Measurements from ENCODE around the gene CNNM4.
A peak's percentile ranks its signal among the peaks of the same experiment; 100 is the strongest.

Gene CNNM4

GRCh38 chr2:96763511-96764252 is 3.0 kb downstream of the CNNM4 start:
- peak; percentile 51 for TF ChIP-seq CTCF (IDR thresholded peaks at IDR 0.05; ENCODE audit: control insufficient read depth, insufficient read depth, low read depth, low read length, missing control alignments)
- peak overlapping the region; percentile 14 for H3K4me3 ChIP-seq (ENCODE audit: control insufficient read depth, low read depth, low read length)
- no peak for DNase-seq (ENCODE audit: low read depth)

- H3K4me3 ChIP-seq (ENCODE audit: control insufficient read depth, low read depth, low read length) = peak overlapping the region; percentile 14
- no peak for DNase-seq (ENCODE audit: low read depth)
Measured at GRCh38 chr2:96764253-96764637, 3.5 kb downstream of the CNNM4 start.

DNA sequence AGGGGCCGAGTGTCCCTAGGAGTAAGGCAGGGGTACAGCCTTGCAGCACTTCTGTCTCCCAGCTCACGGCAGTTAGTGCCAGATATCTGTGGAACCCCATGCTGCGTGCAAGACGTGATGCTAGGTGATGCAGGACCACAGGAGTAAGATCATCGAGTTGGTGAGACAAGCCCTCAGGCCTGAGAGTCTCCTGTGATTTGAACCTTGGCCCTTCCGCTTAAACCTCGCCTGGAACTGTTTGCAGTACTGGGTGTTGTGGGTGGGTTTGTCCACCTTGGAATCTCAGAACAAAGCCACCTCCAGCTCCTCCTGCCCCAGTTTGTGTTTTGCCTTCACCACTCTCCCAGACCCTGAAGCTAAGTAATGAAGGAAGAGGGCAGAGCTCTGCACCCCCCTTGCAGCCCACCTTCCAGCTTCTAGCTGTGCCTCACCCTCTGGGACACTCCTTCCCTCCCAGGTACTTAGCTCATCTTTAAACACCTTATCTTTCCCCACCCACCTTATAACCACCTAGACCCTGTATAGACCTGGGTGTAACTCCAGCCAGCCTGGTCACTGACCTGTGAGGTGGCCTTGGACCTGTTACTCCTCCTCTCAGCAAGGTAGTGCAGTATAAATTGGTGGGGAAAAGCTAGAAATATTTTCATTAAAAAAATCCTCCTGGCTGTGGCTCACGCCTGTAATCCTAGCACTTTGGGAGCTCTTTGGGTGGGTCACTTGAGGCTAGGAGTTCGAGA is 6.6 kb downstream of the CNNM4 start:
- no peak overlapping the region for H3K4me3 ChIP-seq (ENCODE audit: control insufficient read depth, low read depth, low read length)
- TF ChIP-seq CTCF (IDR thresholded peaks at IDR 0.05; ENCODE audit: control insufficient read depth, insufficient read depth, low read depth, low read length, missing control alignments) = no peak
- DNase-seq (ENCODE audit: low read depth) = no peak

More at GRCh38 chr2:96764253-96764637, 3.5 kb downstream of the CNNM4 start:
- no peak for TF ChIP-seq CTCF (IDR thresholded peaks at IDR 0.05; ENCODE audit: control insufficient read depth, insufficient read depth, low read depth, low read length, missing control alignments)

DNA sequence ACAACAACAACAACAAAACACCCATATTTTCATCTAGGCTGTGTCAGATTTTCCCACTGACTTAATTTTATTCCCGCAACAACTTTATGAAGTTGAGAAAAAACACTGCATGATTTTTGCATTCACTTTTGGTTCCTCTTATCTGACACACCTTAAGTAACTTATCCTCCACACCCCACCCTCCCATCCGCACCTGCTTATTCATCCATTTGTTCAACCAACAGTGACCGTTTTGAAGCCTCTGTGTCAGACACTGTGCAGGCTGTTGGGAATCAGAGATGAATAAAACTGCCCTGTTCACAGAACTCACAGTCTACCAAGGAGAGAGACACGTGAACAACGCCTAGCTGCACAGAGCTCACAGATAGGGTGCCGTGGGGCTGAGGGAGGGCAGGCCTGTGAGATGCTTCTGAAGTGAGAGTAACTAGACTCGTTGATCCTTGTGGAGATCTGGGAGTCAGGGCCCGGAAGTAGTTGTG is 7.4 kb downstream of the CNNM4 start:
- no peak for TF ChIP-seq CTCF (IDR thresholded peaks at IDR 0.05; ENCODE audit: control insufficient read depth, insufficient read depth, low read depth, low read length, missing control alignments)
- H3K4me3 ChIP-seq (ENCODE audit: control insufficient read depth, low read depth, low read length) = no peak overlapping the region
- DNase-seq (ENCODE audit: low read depth) = no peak

DNA sequence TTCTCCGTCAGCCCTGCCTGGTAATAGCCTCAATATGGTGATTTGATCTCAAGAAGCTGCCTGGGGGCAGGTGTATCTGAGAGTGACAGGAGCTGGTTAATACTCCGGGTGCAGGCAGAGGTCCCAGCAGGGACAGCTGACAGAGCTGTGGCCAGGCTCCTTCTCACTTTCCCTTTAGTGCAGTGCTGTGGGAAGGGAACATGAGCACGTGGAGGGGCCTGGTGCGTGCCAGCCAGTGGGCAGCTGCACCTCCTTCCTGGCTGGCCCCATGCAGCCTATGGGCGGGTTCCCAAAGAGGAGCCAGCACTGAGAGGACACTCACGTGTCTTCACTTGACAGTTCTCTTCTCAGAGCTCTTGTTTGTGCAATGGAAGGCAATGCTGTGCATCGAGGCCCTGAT is 9.1 kb downstream of the CNNM4 start:
- no peak overlapping the region for H3K4me3 ChIP-seq (ENCODE audit: control insufficient read depth, low read depth, low read length)
- TF ChIP-seq CTCF (IDR thresholded peaks at IDR 0.05; ENCODE audit: control insufficient read depth, insufficient read depth, low read depth, low read length, missing control alignments) = no peak
- no peak for DNase-seq (ENCODE audit: low read depth)

DNA sequence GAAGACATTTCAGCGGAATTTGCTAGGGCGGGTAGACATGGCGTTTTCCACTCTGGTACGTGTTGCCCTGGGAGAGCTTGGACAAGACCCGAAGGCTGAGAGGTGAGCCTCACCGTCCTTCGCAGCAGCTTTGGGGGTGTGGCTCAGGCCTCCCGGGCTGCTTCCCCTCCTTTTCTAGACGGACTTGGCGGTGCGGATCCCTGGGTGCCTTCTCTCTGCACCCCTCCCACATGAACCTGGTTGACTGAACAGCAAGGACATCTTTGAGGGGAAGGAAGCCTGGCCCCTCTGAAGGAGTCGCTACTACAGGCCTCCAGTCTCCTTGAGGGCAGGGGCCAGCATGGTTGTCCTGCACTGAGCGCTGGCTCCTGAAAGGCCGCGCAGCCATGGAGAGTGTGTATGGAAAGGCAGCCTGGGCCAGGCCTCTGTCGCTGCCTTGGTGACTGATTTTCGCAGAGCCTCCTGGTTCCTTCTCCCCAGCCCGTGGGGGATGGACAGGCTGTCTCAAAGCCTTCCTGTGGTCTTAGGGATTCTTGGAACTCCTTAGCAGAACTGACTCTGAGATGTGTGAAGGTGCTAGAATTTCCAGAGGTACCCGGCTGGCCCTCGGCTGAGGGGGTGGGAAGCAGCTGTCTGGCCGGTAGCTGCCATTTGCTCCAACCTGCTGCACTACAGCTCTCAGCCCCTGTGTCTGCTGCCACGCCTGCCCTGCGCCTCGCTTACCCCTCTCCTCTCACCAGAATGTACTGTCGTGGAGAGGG is 9.9 kb downstream of the CNNM4 start:
- DNase-seq (ENCODE audit: low read depth) = no peak
- H3K4me3 ChIP-seq (ENCODE audit: control insufficient read depth, low read depth, low read length) = no peak overlapping the region
- TF ChIP-seq CTCF (IDR thresholded peaks at IDR 0.05; ENCODE audit: control insufficient read depth, insufficient read depth, low read depth, low read length, missing control alignments) = no peak

Data from AG09309 (cell line).